ENCODE data around the gene PFN3.

GRCh38 chr5:177388521-177389052, 11.9 kb downstream of the PFN3 start:
- TF ChIP-seq CTCF (IDR thresholded peaks at IDR 0.05; ENCODE audit: borderline replicate concordance, extremely low read depth, low read length, poor library complexity, severe bottlenecking) (no peak), EZH2 (IDR thresholded peaks at IDR 0.05; ENCODE audit: borderline replicate concordance, low read depth, low read length, severe bottlenecking) (no peak)
